CMK (cell line): ENCODE measurements around the gene FAM193A.
"Not testable (repeated sequence)": the region's sequence is repeated elsewhere in the genome, so short reads cannot be mapped to it uniquely, and the experiment has no call there.

Experiments used
- DNase-seq: peaks from one replicate; pipeline ENCODE4 v3.0.0-alpha.2; 2010; ENCODE audit warnings: low read depth

FAM193A gene

GRCh38 chr4:2728221-2728620 is 191.8 kb downstream of the FAM193A start:
- no peak for DNase-seq

DNA sequence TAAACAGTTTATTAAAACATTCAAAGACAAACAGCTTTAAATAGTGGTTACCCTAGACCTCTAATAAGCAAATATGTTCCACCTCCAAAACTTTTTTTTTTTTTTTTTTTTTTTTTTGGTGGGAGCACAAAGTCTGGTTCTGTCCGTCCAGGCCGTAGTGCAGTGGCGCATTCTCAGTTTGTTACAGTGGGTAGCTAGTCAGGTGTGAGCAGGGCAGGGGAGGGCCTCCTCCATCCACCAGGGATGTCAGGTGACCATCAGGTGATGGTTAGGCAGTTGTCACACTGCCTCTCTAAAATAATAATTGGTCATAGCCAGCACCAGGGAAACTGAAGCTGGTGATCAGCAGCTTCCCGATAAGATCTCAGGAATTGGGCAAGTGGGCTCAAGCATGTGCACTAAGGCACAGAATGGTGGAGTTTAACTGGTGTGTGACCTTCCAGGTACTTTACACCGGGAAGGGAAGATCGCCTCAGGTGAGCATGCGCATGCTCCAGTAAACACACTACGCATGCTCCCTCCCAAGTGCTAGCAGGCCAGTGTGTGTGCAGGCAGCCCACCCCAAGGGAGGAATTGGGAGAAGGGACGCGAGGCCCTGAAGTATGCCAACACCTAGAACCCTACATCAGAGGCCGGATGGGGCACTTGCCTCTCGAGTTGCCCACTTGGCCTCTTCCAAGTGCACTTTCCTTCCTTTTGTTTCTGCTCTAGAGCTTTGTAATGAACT is 192.5 kb downstream of the FAM193A start:
- DNase-seq: no peak

DNA sequence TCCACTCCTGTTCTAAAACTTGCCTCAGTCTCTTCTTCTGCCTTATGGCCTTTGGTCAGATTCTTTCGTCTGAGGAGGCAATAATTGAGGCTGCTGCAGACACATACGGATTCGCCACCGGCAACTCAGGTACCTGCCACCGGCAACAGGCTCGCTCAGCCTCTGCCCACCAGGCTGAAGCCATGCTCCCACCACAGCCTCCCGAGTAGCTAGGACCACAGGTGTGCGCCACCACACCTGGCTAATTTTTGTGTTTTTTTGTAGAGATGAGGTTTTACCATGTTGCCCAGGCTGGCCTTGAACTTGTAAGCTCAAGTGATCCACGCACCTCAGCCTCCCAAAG is 193.1 kb downstream of the FAM193A start:
- no peak for DNase-seq

DNA sequence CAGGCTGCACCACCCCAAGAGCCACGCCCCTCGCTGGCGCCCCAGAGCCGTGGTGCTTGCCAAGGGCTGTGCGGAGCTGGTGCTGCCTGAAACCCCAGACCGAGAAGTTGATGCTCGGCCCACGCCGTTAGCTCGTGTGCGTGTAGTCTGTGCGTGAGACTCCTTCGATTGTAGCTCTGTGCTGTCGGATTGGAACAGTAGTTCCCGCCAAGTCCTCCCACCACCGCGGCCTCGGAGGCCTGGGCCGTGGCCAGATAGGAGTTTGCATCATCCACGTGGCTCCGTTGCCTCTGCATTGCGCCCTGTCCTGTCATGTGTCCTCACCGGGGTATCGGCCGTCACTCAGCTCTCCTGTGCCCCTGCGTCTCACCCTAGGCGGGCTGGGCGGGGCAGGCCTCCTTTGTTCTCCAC is 195.5 kb downstream of the FAM193A start:
- DNase-seq: no peak

GRCh38 chr4:2732526-2732925 is 196.1 kb downstream of the FAM193A start:
- no peak for DNase-seq

- no peak for DNase-seq
Observed at GRCh38 chr4:2733001-2733843, 196.8 kb downstream of the FAM193A start.

GRCh38 chr4:2733844-2734574 is 197.6 kb downstream of the FAM193A start:
- no peak for DNase-seq

- no peak for DNase-seq
Observed at GRCh38 chr4:2734612-2735011, 198.2 kb downstream of the FAM193A start.

DNA sequence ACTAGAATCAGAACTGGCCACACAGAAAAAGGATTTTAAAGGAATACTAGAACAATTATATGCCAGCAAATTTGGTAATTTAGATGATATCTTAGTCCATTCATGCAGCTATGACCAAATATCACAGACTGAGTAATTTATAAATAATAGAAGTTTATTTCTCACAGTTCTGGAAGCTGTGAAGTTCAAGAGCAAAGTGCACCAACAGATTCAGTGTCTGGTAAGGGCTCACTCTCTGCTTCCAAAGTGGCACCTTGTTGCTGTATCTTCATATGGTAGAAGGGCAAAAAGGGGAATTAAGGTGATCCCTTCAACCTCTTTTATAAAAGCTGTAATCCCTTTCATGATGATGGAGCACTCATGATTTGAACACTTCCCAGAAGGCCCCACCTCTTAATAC is 199.4 kb downstream of the FAM193A start:
- no peak for DNase-seq

DNA sequence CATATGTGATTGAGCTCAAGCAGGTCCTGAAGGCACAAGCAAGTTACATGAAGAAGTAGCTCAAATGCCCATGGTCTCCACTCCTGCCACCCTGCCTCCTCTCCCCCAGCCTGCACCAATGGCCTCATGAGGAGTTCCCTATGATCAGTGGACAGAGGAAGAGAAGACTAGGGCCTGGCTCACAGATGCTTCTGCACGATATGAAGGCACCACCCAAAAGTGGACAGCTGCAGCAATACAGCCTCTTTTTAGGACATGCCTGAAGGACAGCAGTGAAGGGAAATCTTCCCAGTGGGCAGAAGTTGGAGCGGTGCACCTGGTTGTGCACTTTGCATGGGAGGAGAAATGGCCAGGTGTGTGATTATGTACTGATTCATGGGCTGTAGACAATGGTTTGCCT is 201.8 kb downstream of the FAM193A start:
- DNase-seq: not testable (repeated sequence)

- DNase-seq: no peak
Observed at GRCh38 chr4:2741626-2742025, 205.2 kb downstream of the FAM193A start.

GRCh38 chr4:2742081-2742822 is 205.8 kb downstream of the FAM193A start:
- no peak for DNase-seq

GRCh38 chr4:2742823-2743517 is 206.5 kb downstream of the FAM193A start:
- DNase-seq: no peak

- DNase-seq: no peak
Observed at GRCh38 chr4:2743518-2744445, 207.3 kb downstream of the FAM193A start.

DNA sequence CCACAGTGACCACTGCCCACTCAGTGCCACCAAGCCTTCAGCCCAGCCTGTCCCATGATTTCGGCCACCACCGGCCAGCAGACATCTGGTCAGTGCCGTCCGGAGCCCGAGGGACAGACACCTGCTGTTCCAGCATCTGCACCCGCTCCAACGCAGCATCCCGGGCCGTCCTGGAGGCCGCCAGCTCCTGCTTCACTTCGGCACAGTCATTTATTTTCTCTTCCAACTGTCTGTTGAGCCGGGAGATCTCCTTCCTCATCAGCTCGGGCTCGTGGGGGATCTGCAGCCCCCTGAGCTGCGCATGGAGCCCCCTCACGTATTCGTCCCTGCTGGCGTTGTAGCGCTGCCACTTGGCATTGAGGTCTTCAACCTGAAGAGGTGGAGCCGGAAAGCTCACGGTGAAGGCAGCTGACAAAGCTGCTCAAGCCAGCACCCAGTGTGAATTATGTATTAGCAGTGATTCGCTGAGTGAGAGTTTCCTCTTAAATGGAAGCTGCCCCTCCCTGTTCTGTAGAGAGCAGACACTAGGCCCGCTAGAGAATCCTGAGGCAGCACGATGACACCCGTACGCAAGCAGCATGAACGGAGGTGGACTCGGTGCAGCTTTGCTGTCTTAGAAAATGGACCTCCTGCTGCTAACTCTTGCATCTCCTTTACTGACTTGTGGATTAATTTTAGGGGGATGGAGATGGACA is 208.3 kb downstream of the FAM193A start:
- DNase-seq: no peak

GRCh38 chr4:2745516-2745915 is 209.1 kb downstream of the FAM193A start:
- DNase-seq: no peak

- no peak for DNase-seq
Observed at GRCh38 chr4:2745981-2746806, 209.7 kb downstream of the FAM193A start.

- DNase-seq: no peak
Observed at GRCh38 chr4:2746891-2747695, 210.6 kb downstream of the FAM193A start.
